Stimulated activated naive CD8-positive, alpha-beta T cell treated with anti-CD3 and anti-CD28 coated beads, Interleukin-15, Interleukin-2, amounts not matched to agents 100 U/mL and 50 U/mL, for 24 hours (primary cell): Measurements from ENCODE around the gene TRIOBP.

Source experiments
- ATAC-seq: fragments of 150-1000 bp; cut with Tn5 transposase; one replicate; pipeline ENCODE4 v1.10.0; 2021
- DNase-seq: peaks from one replicate; pipeline ENCODE4 v3.0.0; 2021

Gene TRIOBP

GRCh38 chr22:37805810-37806277 lies 109.0 kb downstream of the TRIOBP start:
- DNase-seq, result no peak
- ATAC-seq, result no peak

GRCh38 chr22:37806409-37807333 lies 109.8 kb downstream of the TRIOBP start:
- DNase-seq (no peak), ATAC-seq (no peak)

- peak; percentile 96 for ATAC-seq
These were observed 110.8 kb downstream of the TRIOBP start, which contains the start of gene GCAT for GRCh38 chr22:37807410-37808293. Gene GCAT (plus strand): TSS chr22:37807934. CDS start chr22:37807968, 34 bp downstream.

GRCh38 chr22:37808294-37808657 lies 111.4 kb downstream of the TRIOBP start:
- ATAC-seq (no peak), DNase-seq (no peak)

More at GRCh38 chr22:37807410-37808293, 110.8 kb downstream of the TRIOBP start, which contains the start of gene GCAT:
- peak; percentile 94 for DNase-seq

- ATAC-seq (no peak), DNase-seq (no peak)
These were observed 113.0 kb downstream of the TRIOBP start for GRCh38 chr22:37809672-37810333.

GRCh38 chr22:37811867-37812266 lies 115.0 kb downstream of the TRIOBP start:
- DNase-seq, result no peak
- ATAC-seq, result no peak

GRCh38 chr22:37812869-37813678 lies 116.2 kb downstream of the TRIOBP start:
- ATAC-seq (no peak), DNase-seq (no peak)

GRCh38 chr22:37815593-37815992 lies 118.7 kb downstream of the TRIOBP start:
- ATAC-seq (no peak), DNase-seq (no peak)

GRCh38 chr22:37816543-37817180 lies 119.8 kb downstream of the TRIOBP start:
- DNase-seq (no peak), ATAC-seq (no peak)

GRCh38 chr22:37817705-37818408 lies 121.0 kb downstream of the TRIOBP start:
- DNase-seq, result peak; percentile 92
- peak; percentile 85 for ATAC-seq

GRCh38 chr22:37818409-37819104 lies 121.7 kb downstream of the TRIOBP start:
- DNase-seq (peak; percentile 73), ATAC-seq (peak; percentile 66)

- ATAC-seq (peak; percentile 21), DNase-seq (no peak)
These were observed 122.2 kb downstream of the TRIOBP start for GRCh38 chr22:37819105-37819433.

GRCh38 chr22:37820350-37820749 lies 123.5 kb downstream of the TRIOBP start:
- ATAC-seq (no peak), DNase-seq (no peak)

GRCh38 chr22:37822079-37822833 lies 125.4 kb downstream of the TRIOBP start:
- DNase-seq, result no peak
- no peak for ATAC-seq

- DNase-seq (no peak), ATAC-seq (no peak)
These were observed 126.5 kb downstream of the TRIOBP start, which contains the start of gene GALR3 for GRCh38 chr22:37823134-37823985. Gene GALR3 (plus strand): TSS chr22:37823382. CDS start chr22:37823407, 25 bp downstream.

GRCh38 chr22:37824674-37825641 lies 128.1 kb downstream of the TRIOBP start:
- ATAC-seq, result no peak
- no peak for DNase-seq
